Stimulated activated CD4-positive, alpha-beta T cell treated with anti-CD3 and anti-CD28 coated beads, Interleukin-1b, Interleukin-23, amount 100 ng/mL, for 48 hours (primary cell): ENCODE data around the gene SLC38A3.

ENCODE experiments used
- DNase-seq: peaks from one replicate; pipeline ENCODE4 v3.0.0-alpha.2; 2020

The SLC38A3 gene

DNA sequence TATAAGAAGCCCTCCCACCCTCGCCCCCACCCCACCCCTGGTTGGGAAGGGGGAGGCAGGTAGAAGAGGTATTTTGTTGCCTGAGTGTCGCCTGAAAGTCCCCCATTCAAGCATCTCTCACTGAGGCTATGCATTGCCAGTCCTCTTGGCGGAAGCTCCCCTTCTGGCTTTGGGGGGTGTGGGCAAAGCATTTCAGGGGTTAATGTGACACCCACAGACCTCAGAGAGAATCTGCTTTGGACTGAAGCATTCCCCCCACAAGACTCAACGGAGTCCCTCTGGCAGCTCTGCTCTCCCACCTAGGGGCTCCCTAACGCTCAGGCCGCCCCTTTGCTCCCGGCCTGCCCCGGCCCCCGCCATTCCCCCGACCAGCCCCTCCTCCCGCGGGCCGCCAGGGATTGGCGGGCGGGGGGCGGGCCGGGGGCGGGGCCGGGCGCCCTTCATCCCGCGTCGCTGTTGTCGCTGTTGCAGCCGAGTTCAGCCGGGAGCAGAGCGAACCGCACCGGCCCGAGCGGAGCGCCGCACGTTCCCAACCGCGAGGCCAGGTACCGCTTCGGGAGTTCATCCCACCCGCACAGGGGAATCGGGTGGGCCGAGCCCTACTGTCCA lies at the start of gene SLC38A3:
TSS of gene SLC38A3 (plus strand) at position 468 of the 609 bp plus-strand sequence. CDS start 8,929 bp downstream, outside the sequence.
- no peak for DNase-seq

GRCh38 chr3:50155491-50155878 lies 49.6 kb upstream of the SLC38A3 start:
- DNase-seq, result no peak

DNA sequence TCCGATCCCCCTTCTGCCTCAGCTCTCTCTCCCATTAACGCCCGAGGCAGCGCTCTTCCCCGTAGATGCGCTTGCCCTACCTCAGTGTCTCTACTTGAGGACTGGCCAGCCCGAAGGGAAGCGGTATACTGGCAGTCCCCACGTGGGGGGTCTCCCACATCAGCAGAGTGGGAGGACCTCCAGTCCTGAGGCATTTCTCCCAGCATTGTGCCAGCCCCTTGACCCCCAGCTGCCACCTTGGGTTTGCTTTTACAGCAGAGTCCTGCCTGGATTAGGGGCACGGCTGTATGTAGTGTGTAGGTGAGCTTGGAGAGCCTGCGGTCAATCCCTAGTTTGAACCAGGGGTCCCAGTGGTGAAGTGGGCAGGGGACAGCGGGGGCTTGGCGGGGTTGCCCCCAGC lies 49.2 kb upstream of the SLC38A3 start:
- DNase-seq, result no peak

DNA sequence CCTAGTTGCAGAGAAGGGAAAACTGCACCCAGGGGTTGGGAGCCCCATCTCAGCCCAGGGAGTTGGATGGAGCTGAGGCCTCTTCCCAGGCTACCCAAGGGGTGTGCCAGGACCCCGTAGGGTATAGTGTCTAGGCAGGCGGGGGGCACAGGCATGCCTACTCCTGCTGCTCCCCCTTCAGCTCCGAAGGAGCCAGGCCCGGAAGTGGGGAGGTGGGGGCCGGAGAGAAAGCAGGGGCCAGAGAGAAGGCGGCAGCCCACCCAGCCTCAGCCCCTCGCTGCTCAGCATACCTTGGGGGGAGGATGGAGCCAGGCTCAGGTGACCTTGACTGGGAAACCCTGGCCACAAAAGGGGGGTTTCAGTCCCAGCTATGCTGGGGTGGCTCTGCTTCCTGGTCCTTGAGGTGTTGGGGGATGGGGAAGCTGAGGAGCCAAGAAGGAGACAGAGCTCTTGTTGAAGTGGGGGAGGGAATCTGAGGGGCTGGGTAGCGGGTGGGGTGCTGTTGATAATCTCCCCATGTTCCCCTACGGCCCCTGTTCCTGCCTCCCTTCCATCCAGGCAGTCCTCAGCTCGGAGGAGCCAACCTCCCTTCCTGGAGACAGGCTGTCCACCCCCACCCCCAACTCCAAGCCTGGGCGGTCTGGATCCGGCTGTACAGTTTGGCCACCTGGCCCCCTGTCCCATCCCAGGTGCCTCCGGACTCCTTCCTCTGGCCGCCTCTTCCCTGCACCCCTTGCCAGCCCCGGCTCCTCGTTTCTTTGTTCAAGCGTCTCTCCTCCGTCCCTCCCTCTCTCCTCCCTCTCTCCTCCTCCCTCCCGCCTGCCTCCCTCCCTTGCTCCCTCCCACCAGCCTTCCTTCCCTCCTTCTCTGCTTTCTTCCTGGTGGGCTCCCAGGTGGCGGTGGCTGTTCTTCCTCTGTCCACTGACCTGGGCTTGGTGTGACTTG lies 48.2 kb upstream of the SLC38A3 start:
- DNase-seq, result no peak

DNA sequence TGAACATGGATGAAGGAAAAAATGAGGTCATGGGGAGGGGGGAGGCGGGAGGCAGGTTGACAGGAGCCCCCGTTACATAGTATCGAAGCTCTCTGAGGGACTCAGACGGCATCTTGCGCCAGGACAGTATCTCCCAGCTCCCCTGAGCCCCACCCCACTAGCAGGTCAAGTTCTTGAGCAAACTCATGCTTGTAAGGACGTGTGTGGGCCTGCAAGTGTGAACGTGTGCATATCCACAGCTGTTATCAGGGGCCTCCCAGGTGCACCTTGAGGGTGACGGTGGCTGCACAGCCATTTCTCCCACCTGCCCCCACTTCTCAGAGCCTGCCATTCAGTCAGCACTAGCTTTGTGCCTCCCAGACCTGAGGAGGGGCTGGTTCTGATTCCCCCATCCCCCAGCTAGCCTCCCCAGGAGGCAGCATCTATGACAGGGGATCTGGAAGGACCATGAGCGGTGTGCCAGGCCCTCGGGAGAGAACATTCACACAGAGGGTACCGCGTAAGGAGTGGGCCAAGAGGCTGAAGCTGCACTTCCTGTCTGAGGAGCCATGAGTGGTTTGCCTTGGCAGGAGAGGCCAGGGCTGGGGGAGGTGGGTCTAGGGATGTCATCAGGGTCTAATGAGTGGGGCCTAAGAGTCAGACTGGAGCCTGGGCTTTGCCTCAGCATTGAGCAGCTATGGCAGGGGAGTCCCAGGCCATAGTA lies 47.1 kb upstream of the SLC38A3 start:
- DNase-seq, result no peak

DNA sequence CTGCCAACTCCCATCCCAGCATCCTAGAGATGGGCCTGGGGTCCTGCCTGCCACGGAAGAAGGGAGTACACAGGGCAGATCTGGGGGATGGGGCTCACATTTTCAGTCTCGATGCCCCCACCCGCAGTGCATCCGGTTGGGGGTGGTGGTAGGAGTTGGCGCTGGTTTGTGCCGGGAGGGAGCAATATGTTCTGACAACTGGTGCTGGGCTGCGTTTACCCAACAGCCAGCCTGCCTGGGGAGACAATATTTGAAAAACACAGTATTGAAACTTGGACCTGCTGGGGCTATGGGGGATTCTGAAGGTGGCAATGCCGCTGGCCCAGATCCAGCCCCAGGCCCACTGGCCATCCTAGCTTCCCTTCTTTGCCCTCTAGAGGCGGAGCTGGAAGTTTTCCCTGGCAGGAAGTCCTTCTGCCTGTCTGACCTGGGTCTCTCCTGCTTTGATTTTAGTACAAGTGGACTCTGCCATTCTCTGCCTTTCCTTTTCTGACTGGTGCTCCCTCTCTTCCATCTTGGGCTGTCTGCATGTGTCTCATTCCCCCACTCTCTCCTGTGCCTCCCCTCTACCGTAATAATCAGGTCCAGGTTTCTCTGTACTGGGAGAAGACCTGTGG lies 46.4 kb upstream of the SLC38A3 start:
- no peak for DNase-seq

GRCh38 chr3:50160561-50160983 lies 44.5 kb upstream of the SLC38A3 start:
- no peak for DNase-seq

- DNase-seq, result no peak
Measured at GRCh38 chr3:50161320-50161719, 43.8 kb upstream of the SLC38A3 start.

DNA sequence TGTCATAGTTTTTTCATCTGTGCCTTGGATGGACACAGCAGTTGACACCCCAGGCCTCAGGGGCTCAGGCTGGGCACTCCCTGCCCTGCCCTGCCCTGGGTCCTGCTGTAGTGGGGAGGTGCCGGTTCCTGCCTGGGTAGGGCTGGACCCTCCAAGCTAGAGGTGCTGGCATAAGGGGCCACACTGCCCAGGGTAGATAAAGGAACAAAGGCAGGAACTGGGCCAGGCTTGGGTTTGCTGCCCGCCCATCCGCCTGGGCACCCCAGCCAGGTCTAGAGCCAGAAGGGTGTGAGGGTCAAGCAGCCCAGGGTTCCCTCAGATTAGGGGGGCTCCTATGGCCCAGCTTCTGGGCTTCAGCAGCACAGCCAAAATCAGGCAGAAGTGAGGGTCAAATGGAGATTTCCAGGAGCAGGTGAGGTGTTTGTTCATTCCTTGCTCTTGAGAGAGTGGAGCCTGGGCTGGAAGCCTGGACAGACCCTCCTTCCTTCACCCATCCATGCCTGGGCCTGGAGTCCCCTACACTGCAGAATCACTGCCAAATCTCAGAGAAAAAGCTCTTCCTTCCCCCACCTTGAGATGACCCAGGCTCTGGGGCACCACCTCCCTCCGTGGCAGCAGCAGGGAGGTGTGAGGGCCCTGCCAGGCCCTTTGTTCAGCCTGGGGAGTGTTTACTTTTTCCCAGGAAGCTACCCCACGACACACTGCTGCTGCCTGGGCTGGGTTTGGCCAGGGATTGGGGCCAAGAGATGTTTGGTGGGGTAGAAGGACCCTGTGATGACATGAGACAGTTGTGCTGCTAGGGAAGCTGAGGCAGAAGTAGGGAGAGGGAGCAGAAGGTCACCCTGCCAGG lies 42.8 kb upstream of the SLC38A3 start:
- DNase-seq, result no peak

DNA sequence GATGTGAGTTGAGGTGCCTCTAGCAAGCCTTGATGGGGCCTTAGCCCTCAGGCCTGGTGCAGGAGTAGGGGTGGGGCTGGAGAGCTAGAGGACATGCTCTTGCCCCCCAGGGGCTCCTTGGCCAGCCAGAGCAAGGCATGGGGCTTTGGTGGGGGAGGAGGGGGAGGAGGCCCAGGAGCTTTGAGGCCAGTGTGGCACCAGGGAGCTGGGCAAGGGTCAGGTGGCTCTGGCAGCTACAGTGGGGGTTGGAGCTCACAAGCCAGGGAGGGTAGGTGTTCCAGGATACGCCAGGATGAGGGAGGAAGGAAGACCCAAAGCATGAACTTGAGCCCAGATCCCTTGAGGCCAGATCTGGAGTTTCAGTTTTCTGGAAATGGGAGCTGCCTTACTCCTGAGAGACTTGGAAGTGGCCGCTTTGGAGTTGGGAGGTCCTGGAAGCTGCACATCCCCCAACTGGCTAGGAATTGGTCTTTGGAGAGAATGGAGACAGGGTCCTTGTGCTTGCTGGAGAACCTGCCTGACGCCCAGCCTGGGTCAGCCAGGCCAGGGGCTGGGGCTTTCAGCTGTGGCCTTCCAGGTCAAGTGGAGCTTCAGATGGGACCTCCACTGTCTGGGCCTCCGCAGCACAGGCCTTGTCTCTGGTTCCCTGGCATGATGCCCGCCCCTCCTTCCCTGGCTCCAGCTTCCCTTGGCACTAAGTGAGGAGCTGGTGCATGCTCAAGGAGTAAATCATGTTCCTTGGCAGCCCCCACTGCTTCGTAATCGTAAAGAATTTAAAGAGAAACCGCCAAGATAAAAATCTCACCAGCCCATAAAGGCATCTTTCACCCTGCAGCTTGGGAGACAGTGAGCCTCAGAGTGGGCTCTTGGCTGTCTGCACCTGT lies 41.3 kb upstream of the SLC38A3 start:
- DNase-seq, result no peak

- DNase-seq, result no peak
Measured at GRCh38 chr3:50164481-50164880, 40.6 kb upstream of the SLC38A3 start.

DNA sequence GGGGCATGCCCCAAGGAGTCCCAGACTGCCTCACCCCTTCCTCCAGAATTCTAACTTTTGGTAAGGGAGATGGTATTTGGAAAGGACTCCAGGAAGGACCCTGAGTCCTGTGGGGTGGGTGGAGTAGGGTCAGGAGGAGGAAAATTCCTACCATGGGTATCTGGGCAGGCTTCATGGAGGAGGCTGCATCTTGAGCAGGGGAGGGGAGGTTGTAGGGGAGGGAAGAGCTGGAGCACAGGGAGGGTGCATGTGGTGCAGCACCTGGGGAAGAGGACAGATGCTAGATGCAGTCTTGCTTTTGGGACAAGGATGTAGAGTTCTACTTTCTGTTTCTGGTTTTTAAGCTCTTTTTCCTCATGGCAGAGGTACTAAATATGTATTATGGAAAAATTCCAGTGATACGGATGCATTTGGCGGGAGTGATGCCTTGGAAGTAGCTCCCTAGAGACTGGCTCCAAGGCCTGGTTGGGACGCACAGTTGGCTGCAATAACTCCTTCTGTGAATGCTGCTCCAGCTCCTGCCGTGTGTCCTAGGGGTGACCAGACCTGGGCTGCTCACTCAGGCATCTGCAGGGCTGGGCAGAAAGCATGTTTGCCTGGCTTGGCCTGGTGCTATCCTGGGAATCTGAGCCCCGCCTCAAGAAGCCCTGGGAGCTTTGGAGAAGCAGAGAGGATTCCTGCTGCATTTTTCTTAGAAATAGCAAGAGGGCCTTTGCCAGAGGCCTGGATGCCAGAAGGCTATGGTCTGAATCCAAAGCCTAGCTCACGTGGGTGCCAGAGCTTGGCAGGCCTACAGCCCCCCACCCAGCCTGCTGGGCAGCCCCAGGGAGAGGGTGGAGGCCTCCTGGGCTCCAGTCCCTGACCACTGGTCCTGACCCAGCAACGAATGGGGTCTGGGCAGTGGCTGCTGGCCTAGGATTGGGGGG lies 39.8 kb upstream of the SLC38A3 start:
- no peak for DNase-seq

DNA sequence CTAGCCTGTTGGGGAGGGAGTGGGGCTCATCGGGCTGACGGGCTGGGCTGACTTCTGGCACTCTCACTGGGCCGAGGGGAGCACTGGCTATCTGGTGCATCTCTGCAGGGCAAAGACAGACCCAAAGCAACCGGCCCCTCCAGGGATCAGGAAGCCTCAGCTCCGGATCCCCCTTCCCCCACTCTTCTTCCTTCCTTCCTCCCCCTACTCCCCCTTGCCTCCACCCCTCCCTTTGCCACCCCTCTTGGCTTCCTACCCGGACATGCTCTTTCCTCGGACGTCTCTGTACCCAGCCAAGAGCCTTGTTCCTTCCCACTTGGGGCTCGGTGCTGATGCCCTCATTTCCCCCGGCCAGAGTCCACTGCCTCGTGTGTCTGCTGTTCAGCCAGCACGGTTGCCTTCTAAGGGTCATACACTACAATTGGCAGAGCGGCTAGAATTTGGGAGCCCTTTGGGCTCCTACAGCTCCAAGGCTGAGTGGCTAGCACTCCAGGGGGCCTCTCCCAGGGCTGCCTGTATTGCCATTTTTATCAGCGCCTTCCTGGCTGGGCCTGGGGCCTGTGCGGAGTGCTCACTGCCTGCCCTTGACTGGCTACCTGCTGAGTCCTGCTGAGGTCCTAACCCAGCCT lies 39.0 kb upstream of the SLC38A3 start:
- DNase-seq, result no peak

DNA sequence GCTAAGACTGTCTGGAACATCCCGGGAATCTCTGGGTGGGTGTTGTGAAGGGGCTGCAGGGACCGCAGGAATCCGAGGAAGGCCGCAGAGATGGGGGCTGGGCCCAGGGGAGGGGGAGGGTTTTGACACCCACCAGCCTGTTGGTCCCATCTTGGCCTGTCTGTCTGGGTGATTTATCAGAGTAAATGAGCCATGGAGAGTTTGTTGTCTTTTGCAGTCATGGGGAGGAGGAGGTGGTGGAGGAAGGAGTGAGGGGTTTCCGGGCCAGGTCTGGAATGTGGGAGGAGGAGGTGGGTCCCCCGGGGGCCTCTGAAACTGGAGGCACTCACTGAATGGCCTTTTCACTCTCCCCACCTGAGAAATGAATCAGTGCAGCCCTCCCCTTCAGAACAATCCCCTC lies 38.5 kb upstream of the SLC38A3 start:
- DNase-seq, result no peak

DNA sequence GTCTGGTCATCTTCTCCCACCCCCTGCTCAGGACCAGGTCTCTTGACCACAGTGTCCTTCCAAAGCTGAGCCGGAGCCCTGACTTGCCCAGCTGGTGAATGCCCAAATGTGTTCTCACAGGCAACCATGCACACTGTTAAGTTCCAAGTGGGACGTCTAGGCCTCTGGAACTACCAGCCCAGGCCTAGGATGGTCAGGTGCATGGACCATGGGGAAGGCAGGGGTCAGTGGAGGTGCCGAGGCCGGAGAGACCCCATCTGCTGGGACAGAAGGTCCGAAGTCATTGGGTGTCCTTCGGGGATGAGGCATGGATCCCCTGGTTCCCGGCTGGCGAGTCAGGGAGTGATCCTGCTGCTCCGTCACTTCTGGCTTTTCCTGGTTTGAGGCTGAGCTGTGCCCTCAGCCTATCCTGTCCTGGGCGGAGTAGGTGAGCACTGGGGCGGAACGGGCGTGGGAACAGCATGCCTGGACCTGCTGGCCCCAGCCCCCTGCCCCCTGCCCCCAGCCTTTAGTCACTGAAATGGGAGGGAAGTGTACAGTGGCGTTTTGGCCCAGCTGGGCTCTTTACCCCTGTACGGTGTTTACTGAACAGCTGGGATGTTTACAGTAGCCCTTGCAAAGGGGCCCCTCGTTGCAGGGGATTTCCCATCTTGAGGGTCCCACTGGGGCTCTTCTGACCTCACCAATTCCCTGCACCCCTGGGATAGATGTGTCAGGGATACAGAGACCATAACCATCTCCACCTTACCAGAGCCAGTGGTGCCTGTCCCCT lies 37.8 kb upstream of the SLC38A3 start:
- no peak for DNase-seq

DNA sequence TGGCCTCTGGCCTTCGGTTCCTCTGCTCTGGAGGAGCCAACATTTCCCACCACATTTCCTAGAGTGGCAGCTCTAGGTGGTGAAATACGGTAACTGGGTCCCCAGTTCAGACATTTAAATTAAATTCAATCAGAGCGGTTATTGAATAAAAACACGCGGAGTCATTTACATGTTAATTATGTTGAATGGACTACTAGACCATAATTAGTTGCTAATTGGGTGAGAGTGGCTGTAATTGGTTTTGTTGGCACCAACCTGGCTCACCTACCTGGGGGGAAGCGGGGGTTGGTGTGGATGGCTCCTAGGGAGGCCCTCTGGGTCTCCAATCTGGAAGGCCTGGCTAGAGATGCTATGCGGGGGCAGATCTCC lies 37.2 kb upstream of the SLC38A3 start:
- DNase-seq, result no peak

DNA sequence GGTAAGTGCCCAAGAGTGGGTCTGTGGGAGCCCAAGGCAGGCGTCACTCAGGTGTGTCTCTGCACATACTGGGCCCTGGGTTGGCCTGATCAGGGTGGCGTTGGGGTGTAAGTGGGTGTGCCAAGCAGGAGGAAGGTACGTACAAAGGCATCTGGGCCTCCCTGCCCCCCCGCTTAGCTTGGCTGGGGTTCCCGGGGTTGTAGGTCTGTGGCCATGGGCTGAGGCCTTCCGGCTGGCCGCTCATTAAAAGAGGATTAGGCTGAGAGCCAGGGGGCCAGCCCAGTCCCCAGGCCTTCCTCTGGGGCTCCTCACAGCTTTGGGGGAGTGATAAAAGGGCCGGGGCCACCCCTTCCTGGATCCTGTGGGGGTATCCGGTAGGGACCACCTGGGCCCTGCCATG lies 36.7 kb upstream of the SLC38A3 start:
- DNase-seq, result no peak

GRCh38 chr3:50168791-50169190 lies 36.3 kb upstream of the SLC38A3 start:
- no peak for DNase-seq
